Uterus (tissue), 4 donors: ENCODE measurements around the gene EYS. TPM values are rescaled to one million over a fixed set of nuclear protein-coding genes. Genes with fewer than 3 reads are reported as not detected.

ENCODE experiments used
- DNase-seq, 2 donors: peaks; one replicate each; pipeline ENCODE4 v3.0.0-alpha.2; 2019 to 2020
- H3K27ac ChIP-seq, 2 donors: fragments of 200-600 bp; sonication (generic); 1 replicate in 1 of 2; 2 replicates in 1 of 2; pipeline ENCODE4 v1.5.1; 2016 to 2018
- H3K27me3 ChIP-seq, 2 donors: fragments of 200-600 bp; sonication (generic); one replicate each; pipeline ENCODE4 v1.5.1; 2018 to 2019; ENCODE audit warnings: control low read depth in 1 of 2
- H3K36me3 ChIP-seq, 2 donors: fragments of 200-600 bp; sonication (generic); one replicate each; pipeline ENCODE4 v1.5.1; 2019; ENCODE audit warnings: control low read depth in 1 of 2
- H3K4me1 ChIP-seq, 2 donors: fragments of 200-600 bp; sonication (generic); one replicate each; pipeline ENCODE4 v1.5.1; 2018 to 2019; ENCODE audit warnings: control low read depth in 1 of 2
- H3K4me3 ChIP-seq, 2 donors: fragments of 200-600 bp; sonication (generic); 1 replicate in 1 of 2; 2 replicates in 1 of 2; pipeline ENCODE4 v1.5.1; 2018 to 2019; ENCODE audit warnings: mild to moderate bottlenecking in 1 of 2
- H3K9me3 ChIP-seq, 2 donors: fragments of 200-600 bp; sonication (generic); one replicate each; pipeline ENCODE4 v1.5.1; 2019; ENCODE audit warnings: control low read depth in 1 of 2
- CTCF ChIP-seq, 4 experiments: fragments of 200-600 bp in 2 of 4; fragments of 450-650 bp in 2 of 4; sonication (generic) in 2 of 4; IDR thresholded peaks; one replicate each; pipeline ENCODE4 v1.5.1; 2016 to 2019; ENCODE audit warnings: antibody characterized with exemption in 4 of 4, mild to moderate bottlenecking in 2 of 4, moderate library complexity in 1 of 4
- POLR2A ChIP-seq, 2 donors: fragments of 450-650 bp; IDR thresholded peaks; one replicate each; pipeline ENCODE4 v1.6.1; 2016; ENCODE audit warnings: antibody characterized with exemption in 2 of 2, mild to moderate bottlenecking in 1 of 2, moderate library complexity in 1 of 2
- intact Hi-C: fragments of 100-400 bp; cut with DNase I; formaldehyde crosslinking; loops from one replicate; pipeline ENCODE4 v1.15.1; 2023; ENCODE audit warnings: low total_unique reads
- total RNA-seq, 4 donors: library from RNA; depleted of rRNA in 3 of 4; stranded (reverse); fragments of >200 nt in 3 of 4; gene quantifications; one replicate each; pipeline versions ENCODE4 v1.1.0 to v1.2.4, GENCODE V29; 2014 to 2023
- donor health status: DM: yes; HTN: yes; CAD: no.

The EYS gene
- total RNA-seq, 4 donors from 2014 or later, result 1.3 TPM; not detected in 3

DNA sequence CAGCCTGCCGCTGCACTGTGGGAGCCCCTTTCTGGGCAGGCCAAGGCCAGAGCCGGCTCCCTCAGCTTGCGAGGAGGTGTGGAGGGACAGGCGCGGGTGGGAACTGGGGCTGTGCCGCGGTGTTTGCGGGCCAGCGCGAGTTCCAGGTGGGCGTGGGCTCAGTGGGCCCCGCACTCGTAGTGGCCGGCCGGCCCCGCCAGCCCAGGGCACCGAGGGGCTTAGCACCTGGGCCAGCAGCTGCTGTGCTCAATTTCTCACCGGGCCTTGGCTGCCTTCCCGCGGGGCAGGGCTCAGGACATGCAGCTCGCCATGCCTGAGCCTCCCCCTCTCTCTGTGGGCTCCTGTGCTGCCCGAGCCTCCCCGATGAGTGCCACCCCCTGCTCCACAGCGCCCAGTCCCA, 1683.3 kb downstream of the EYS start:
- no peak overlapping the region for H3K27ac ChIP-seq
- no peak for DNase-seq
- no peaks in the 10 kb centered on the region for H3K4me1 ChIP-seq
- no peaks in the 10 kb centered on the region for H3K9me3 ChIP-seq
- H3K36me3 ChIP-seq, result no peaks in the 10 kb centered on the region
- no peak overlapping the region for H3K4me3 ChIP-seq
- intact Hi-C loops, result no loop called here
- H3K27me3 ChIP-seq, result no peaks in the 10 kb centered on the region
- TF ChIP-seq CTCF (IDR thresholded peaks at IDR 0.05) (no peak), POLR2A (IDR thresholded peaks at IDR 0.05) (no peak)

- H3K36me3 ChIP-seq, result no peaks in the 10 kb centered on the region
- no peaks in the 10 kb centered on the region for H3K27me3 ChIP-seq
- H3K4me3 ChIP-seq, result no peak overlapping the region
- no peak for DNase-seq
- no peak for TF ChIP-seq POLR2A (IDR thresholded peaks at IDR 0.05)
- no peak for TF ChIP-seq CTCF (IDR thresholded peaks at IDR 0.05)
- intact Hi-C loops, result no loop called here
- no peaks in the 10 kb centered on the region for H3K9me3 ChIP-seq
- H3K4me1 ChIP-seq, result no peaks in the 10 kb centered on the region
- H3K27ac ChIP-seq, result no peak overlapping the region
Observed at GRCh38 chr6:64014595-64014994, 1692.4 kb downstream of the EYS start.

GRCh38 chr6:64013011-64013410, 1694.0 kb downstream of the EYS start:
- Histone ChIP-seq H3K27ac (no peak overlapping the region), H3K9me3 (no peaks in the 10 kb centered on the region), H3K4me3 (no peak overlapping the region), H3K36me3 (no peaks in the 10 kb centered on the region), H3K27me3 (no peaks in the 10 kb centered on the region), H3K4me1 (no peaks in the 10 kb centered on the region)
- no peak for DNase-seq
- intact Hi-C loops, result no loop called here
- TF ChIP-seq CTCF (IDR thresholded peaks at IDR 0.05), result no peak
- TF ChIP-seq POLR2A (IDR thresholded peaks at IDR 0.05), result no peak

DNA sequence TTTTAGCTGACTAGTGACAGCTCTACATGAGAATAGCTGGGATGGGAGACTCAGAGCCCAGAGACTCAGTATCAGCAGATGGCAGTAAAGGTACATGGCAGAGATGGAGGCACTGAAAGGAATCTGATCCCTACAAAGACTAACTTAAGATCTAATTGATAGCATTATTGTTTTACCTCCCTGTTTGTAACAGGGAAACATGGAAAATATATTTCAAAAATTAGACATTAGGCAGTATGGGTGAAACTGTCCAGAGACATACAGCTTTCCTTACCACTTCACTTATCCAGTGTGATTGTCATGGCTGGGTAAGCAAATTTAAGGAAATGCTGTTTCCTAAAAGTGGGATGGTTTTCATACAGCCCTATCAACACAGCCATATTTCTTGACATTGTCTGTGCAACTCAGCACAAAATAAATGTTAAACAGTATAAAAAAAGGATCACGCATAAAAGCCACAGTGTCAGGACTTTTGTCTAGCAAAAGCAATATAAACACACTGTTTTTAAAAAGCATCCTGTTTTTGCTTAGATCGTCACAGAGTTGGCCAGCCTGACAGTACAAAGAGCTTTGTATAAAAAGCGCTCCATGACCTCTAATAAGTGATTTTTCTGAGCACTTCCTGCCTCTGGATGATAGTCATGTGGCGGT, 1694.5 kb downstream of the EYS start:
- Histone ChIP-seq H3K27me3 (no peaks in the 10 kb centered on the region), H3K27ac (no peak overlapping the region), H3K36me3 (no peaks in the 10 kb centered on the region), H3K4me1 (no peaks in the 10 kb centered on the region), H3K9me3 (no peaks in the 10 kb centered on the region), H3K4me3 (no peak overlapping the region)
- intact Hi-C loops, result no loop called here
- no peak for TF ChIP-seq POLR2A (IDR thresholded peaks at IDR 0.05)
- TF ChIP-seq CTCF (IDR thresholded peaks at IDR 0.05), result peak; percentile 46 to 73 (median 52)
- no peak for DNase-seq

DNA sequence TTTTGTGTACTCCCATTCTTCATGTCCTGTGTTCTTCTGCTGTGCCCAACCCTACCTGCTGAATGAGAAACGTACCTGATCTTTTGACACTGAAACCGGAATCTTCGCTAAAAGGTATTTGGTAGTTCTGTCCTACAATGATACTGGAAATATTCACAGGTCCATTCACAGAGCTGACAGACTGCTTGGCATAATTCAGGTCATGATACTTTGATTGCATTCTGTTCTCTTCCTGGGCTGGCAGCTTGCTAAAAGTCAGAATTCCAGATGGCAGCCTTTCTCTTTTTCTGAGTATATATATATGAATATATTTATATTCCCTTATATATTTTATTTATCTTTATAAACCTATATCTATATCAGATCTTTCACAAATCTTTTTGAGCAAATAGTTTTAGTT, 1696.4 kb downstream of the EYS start:
- Histone ChIP-seq H3K36me3 (no peaks in the 10 kb centered on the region), H3K9me3 (no peaks in the 10 kb centered on the region), H3K27ac (no peak overlapping the region), H3K4me3 (no peak overlapping the region), H3K27me3 (no peaks in the 10 kb centered on the region), H3K4me1 (no peaks in the 10 kb centered on the region)
- no peak for DNase-seq
- intact Hi-C loops, result no loop called here
- TF ChIP-seq POLR2A (IDR thresholded peaks at IDR 0.05), result no peak
- no peak for TF ChIP-seq CTCF (IDR thresholded peaks at IDR 0.05)
